WERI-Rb-1 (cell line): ENCODE data around the gene CLNK.

Experiments
- DNase-seq: peaks from one replicate; pipeline ENCODE4 v3.0.0-alpha.2; 2020
- H3K27ac ChIP-seq: fragments of 250-450 bp; sonication (Bioruptor Pico); 2 replicates; pipeline ENCODE4 v1.5.1; 2020; ENCODE audit warnings: mild to moderate bottlenecking, moderate library complexity
- H3K27me3 ChIP-seq: fragments of 250-450 bp; sonication (Bioruptor Pico); 2 replicates; pipeline ENCODE4 v1.5.1; 2021; ENCODE audit warnings: mild to moderate bottlenecking, low read depth, moderate library complexity; ENCODE audit not compliant: insufficient read depth, severe bottlenecking
- H3K36me3 ChIP-seq: fragments of 250-450 bp; sonication (Bioruptor Pico); 2 replicates; pipeline ENCODE4 v1.5.1; 2020; ENCODE audit warnings: mild to moderate bottlenecking, moderate library complexity
- H3K4me3 ChIP-seq: 2 replicates; pipeline ENCODE4 v1.5.1; 2011; ENCODE audit warnings: low read depth, mild to moderate bottlenecking, control low read depth, low read length
- H3K9me3 ChIP-seq: fragments of 250-450 bp; sonication (Bioruptor Pico); 2 replicates; pipeline ENCODE4 v1.5.1; 2021; ENCODE audit warnings: mild to moderate bottlenecking, moderate library complexity; ENCODE audit not compliant: severe bottlenecking
- TF ChIP-seq, protein P1 (sequence below): IDR thresholded peaks from 2 replicates; pipeline ENCODE4 v1.5.1; 2011; ENCODE audit warnings: low read depth, mild to moderate bottlenecking, control low read depth, inconsistent platforms, low read length

Gene CLNK

DNA sequence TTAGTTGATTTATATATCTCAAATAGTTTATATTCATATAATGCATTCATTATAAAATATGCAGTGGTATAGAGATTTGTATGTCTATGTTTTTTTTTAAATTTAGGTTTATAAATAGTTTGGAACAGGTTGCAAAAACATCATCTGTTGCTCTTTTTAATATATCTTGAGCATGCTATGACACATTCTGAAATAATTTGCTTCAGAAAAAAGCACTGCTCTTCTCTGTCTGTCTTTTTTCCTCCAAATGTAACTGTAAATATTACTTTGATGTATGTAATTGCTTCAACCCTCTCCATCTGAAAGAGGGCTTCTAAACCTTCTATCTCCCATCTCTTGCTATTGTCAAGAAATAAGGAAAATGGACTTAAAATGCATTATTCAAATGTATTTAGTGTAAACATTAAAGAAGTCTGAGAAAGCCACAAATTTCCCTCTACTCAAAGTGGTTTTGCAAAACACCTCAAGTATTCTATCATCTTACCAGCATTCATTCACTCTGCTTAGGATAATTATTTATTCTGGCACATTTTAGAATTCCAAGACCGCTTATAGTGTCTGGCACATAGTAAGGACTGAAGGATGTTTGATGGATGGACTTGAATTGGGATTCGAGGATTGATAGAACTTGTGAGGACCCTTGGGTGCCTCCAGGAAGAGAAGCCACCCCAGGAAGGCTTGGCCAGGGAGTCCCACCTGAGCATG lies 87.8 kb downstream of the CLNK start:
- TF ChIP-seq, protein P1, sequence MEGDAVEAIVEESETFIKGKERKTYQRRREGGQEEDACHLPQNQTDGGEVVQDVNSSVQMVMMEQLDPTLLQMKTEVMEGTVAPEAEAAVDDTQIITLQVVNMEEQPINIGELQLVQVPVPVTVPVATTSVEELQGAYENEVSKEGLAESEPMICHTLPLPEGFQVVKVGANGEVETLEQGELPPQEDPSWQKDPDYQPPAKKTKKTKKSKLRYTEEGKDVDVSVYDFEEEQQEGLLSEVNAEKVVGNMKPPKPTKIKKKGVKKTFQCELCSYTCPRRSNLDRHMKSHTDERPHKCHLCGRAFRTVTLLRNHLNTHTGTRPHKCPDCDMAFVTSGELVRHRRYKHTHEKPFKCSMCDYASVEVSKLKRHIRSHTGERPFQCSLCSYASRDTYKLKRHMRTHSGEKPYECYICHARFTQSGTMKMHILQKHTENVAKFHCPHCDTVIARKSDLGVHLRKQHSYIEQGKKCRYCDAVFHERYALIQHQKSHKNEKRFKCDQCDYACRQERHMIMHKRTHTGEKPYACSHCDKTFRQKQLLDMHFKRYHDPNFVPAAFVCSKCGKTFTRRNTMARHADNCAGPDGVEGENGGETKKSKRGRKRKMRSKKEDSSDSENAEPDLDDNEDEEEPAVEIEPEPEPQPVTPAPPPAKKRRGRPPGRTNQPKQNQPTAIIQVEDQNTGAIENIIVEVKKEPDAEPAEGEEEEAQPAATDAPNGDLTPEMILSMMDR = no peak
- no peak overlapping the region for H3K4me3 ChIP-seq
- no peaks in the 10 kb centered on the region for H3K36me3 ChIP-seq

DNA sequence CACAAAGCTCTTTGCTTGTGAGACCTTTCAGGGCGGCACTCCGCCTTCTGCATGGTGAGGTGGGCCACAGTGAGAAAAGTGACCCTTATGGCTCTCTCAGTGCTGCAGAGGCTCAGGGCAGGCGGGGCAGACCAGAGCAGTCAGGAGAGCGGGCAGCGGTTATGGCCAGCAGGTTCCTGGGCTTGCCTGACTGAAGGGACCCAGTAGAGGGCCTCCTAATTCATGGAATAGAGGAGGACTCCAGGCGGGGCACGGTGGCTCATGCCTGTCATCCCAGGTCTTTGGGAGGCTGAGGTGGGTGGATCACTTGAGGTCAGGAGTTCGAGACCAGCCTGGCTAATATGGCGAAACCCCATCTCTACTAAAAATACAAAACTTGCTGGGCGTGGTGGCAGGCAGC lies 91.4 kb downstream of the CLNK start:
- H3K27ac ChIP-seq = no peak overlapping the region
- no peaks in the 10 kb centered on the region for H3K9me3 ChIP-seq
- H3K36me3 ChIP-seq = no peaks in the 10 kb centered on the region
- TF ChIP-seq, protein P1 = peak; percentile 48
- peak; percentile 48 for DNase-seq
- H3K4me3 ChIP-seq = no peak overlapping the region
- H3K27me3 ChIP-seq = peaks cover 2% of the 10 kb centered on the region

More for the DNA sequence above, 87.8 kb downstream of the CLNK start:
- H3K27me3 ChIP-seq = peaks cover 2% of the 10 kb centered on the region
- H3K27ac ChIP-seq = no peak overlapping the region
- no peaks in the 10 kb centered on the region for H3K9me3 ChIP-seq
- DNase-seq = no peak

DNA sequence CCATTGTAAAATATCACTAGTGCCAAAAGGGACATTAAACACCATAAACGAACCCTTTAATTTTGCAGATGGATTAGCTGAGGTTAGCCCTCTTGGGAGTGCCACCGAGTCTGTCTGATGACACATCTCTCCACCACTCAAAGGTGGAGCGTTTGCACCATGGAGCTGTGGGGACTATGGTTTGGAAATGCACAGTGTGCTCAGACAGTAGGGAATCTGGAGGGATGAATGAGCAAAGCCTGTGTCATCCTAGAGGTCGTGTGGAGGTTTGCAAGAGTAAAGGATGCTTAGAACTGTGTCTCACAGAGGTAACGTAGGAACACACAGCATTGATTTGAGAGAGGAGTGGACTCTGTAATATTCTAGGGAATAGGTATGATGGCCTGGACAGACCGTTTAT lies 93.7 kb downstream of the CLNK start:
- no peak for DNase-seq
- TF ChIP-seq, protein P1 = no peak
- no peaks in the 10 kb centered on the region for H3K36me3 ChIP-seq
- no peak overlapping the region for H3K27ac ChIP-seq
- no peaks in the 10 kb centered on the region for H3K27me3 ChIP-seq
- no peaks in the 10 kb centered on the region for H3K9me3 ChIP-seq
- no peak overlapping the region for H3K4me3 ChIP-seq

GRCh38 chr4:10589799-10590198 lies 94.8 kb downstream of the CLNK start:
- Histone ChIP-seq H3K27ac (no peak overlapping the region), H3K4me3 (no peak overlapping the region), H3K36me3 (no peaks in the 10 kb centered on the region), H3K9me3 (no peaks in the 10 kb centered on the region), H3K27me3 (no peaks in the 10 kb centered on the region)
- DNase-seq = no peak
- TF ChIP-seq, protein P1 = no peak

- H3K4me3 ChIP-seq = no peak overlapping the region
- no peak for DNase-seq
- H3K36me3 ChIP-seq = no peaks in the 10 kb centered on the region
- no peak overlapping the region for H3K27ac ChIP-seq
- no peaks in the 10 kb centered on the region for H3K27me3 ChIP-seq
- H3K9me3 ChIP-seq = no peaks in the 10 kb centered on the region
- TF ChIP-seq, protein P1 = no peak
Measured at GRCh38 chr4:10589321-10589720, 95.2 kb downstream of the CLNK start.

DNA sequence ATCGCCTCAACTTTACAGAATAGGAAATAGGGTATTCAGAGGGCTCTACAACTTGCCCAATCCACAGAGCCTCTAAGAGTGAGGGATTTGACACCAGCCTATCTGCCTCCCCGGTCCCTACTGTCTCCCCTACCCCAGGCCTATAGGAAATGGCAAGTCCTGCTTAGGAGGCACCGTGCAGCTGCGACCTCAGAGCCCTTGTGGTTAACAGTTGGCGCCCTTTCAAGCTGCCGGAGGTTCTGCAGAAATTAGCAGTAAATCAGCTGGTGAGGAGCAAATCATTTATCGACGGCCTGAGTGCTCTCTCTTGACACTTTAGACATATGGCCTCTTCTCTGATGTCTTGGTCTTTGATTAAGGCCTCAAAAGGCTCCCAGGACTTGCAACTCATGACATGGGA lies 96.9 kb downstream of the CLNK start:
- no peaks in the 10 kb centered on the region for H3K27me3 ChIP-seq
- H3K9me3 ChIP-seq = no peaks in the 10 kb centered on the region
- H3K36me3 ChIP-seq = no peaks in the 10 kb centered on the region
- TF ChIP-seq, protein P1 = no peak
- no peak overlapping the region for H3K4me3 ChIP-seq
- no peak for DNase-seq
- no peak overlapping the region for H3K27ac ChIP-seq
